Measurements from ENCODE around the gene HCAR1. TPM values are rescaled to one million over a fixed set of nuclear protein-coding genes. Genes with fewer than 3 reads are reported as not detected.
"Not testable (repeated sequence)": the region's sequence is repeated elsewhere in the genome, so short reads cannot be mapped to it uniquely, and the experiment has no call there.

HCAR1 gene
- polyA plus RNA-seq, 1 of the 3 experiments (the other 2 are of a cell fraction) = not detected

DNA sequence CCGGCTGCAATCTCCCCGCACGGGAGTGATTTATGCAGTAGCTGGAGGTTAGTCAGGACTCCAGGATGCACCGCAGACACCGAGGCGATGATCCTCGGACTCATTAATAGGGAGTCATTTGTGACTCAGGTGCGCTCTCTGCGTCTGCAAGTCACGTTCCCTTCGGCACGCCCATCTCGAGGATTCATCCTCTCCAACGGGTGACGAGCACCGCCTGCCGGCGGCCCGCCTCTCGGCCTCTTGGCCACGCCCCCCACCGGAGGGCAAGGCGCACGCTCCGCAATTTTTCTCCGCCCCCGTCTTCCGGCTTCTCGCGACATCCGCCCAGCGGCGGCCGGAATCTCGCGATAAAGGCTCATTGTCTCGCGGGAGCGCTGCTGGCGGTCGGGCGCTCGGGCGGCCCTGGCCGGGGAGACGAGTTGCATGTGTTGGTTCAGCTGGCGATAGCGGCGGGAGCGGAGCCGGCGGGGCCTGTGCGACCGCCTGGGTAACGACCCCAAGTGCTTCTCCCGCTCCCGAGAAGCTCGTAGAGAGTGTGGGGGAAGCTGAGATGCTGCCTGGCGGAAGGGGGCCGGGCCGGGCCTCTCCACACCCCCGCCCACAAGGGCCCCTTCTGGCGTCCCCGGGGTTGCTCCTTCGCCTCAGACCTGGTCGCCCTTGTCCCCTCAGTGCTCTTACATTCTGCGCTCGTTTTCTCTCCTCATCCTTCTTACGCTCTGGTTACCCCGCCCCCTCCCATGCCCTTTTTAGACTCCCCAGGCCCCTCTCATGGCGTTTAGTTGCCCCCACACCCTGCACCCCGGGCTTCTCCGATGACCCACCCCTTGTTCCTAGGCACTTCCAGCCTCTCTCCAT lies 22.0 kb upstream of the HCAR1 start, which contains the start of gene DENR (continued):
- TF ChIP-seq RAD21 (IDR thresholded peaks at IDR 0.05; ENCODE audit: low read length) = peak; percentile 81

GRCh38 chr12:122750781-122751515 lies 20.3 kb upstream of the HCAR1 start:
- H3K27ac ChIP-seq (ENCODE audit: low read depth in 2 of 2, low read length in 1 of 2); POLR2A ChIA-PET; H2AFZ ChIP-seq (ENCODE audit: low read depth); CTCF ChIA-PET; H3K4me3 ChIP-seq (ENCODE audit: low read depth in 2 of 2, low read length in 1 of 2); H3F3A ChIP-seq (replicated peaks; ENCODE audit: insufficient read depth); H3K9me3 ChIP-seq; DNase-seq; H3K27me3 ChIP-seq (ENCODE audit: insufficient read depth); H3K9ac ChIP-seq; H4K20me1 ChIP-seq (ENCODE audit: insufficient read depth); H3K4me2 ChIP-seq; H3K9me2 ChIP-seq: not testable (repeated sequence)
- peaks cover 19 to 23% of the 10 kb centered on the region in 2 experiments for H3K36me3 ChIP-seq (replicated peaks in 1 of 2; ENCODE audit: control insufficient read depth in 1 of 2, insufficient read depth in 2 of 2, low read length in 1 of 2)
- peaks cover 33% of the 10 kb centered on the region for H3K79me2 ChIP-seq (ENCODE audit: insufficient read depth)
- 90% methylated on average over 17 of the region's 17 CpGs for WGBS (ENCODE audit: low lambda C conversion rate)
- H3K4me1 ChIP-seq (ENCODE audit: control insufficient read depth in 1 of 2, insufficient read depth in 2 of 2, low read depth in 1 of 2, low read length in 1 of 2) = peaks cover 12 to 13% of the 10 kb centered on the region in 2 experiments; a peak in 3 of 4 replicates

- ChIA-PET CTCF (no interaction called here), POLR2A (no interaction called here)
- Histone ChIP-seq H3K9ac (no peak overlapping the region), H3K4me2 (no peak overlapping the region), H3K27me3 (ENCODE audit: insufficient read depth) (no peaks in the 10 kb centered on the region), H4K20me1 (ENCODE audit: insufficient read depth) (no peaks in the 10 kb centered on the region), H3K4me3 (ENCODE audit: low read depth in 2 of 2, low read length in 1 of 2) (no peak overlapping the region), H3K9me3 (no peaks in the 10 kb centered on the region), H3K79me2 (ENCODE audit: insufficient read depth) (peaks cover 21% of the 10 kb centered on the region), H3K27ac (ENCODE audit: low read depth in 2 of 2, low read length in 1 of 2) (no peak overlapping the region), H3K9me2 (no peaks in the 10 kb centered on the region), H3K36me3 (replicated peaks in 1 of 2; ENCODE audit: control insufficient read depth in 1 of 2, insufficient read depth in 2 of 2, low read length in 1 of 2) (peaks cover 10 to 11% of the 10 kb centered on the region in 2 experiments), H3K4me1 (ENCODE audit: control insufficient read depth in 1 of 2, insufficient read depth in 2 of 2, low read depth in 1 of 2, low read length in 1 of 2) (peaks cover 12 to 13% of the 10 kb centered on the region in 2 experiments; a peak in 3 of 4 replicates), H3F3A (replicated peaks; ENCODE audit: insufficient read depth) (no peaks in the 10 kb centered on the region), H2AFZ (ENCODE audit: low read depth) (no peak overlapping the region)
- 89% methylated on average over 6 of the region's 6 CpGs for WGBS (ENCODE audit: low lambda C conversion rate)
- DNase-seq = peak; percentile 38
- no peak for TF ChIP-seq MEF2A (IDR thresholded peaks at IDR 0.05; ENCODE audit: borderline replicate concordance, low read depth)
- TF ChIP-seq, protein P1, sequence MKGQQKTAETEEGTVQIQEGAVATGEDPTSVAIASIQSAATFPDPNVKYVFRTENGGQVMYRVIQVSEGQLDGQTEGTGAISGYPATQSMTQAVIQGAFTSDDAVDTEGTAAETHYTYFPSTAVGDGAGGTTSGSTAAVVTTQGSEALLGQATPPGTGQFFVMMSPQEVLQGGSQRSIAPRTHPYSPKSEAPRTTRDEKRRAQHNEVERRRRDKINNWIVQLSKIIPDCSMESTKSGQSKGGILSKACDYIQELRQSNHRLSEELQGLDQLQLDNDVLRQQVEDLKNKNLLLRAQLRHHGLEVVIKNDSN (IDR thresholded peaks at IDR 0.05; ENCODE audit: borderline replicate concordance, low read depth) = peak; percentile 51; the same call in 1 of the 2 replicates
These were observed 19.1 kb upstream of the HCAR1 start for GRCh38 chr12:122749569-122750332.
